Right lobe of liver (tissue), 6 donors: ENCODE measurements around the gene TLE1. TPM values are rescaled to one million over a fixed set of nuclear protein-coding genes. Genes with fewer than 3 reads are reported as not detected.
A peak's percentile ranks its signal among the peaks of the same experiment; 100 is the strongest.

Experiments
- ATAC-seq, 4 donors: fragments of 200-7000 bp; cut with Tn5 transposase; one replicate each; pipeline ENCODE4 v1.9.1; 2020; ENCODE audit warnings: mild to moderate bottlenecking in 4 of 4, moderate library complexity in 4 of 4
- DNase-seq, 3 donors: peaks; one replicate each; pipeline ENCODE4 v3.0.0-alpha.2; 2020
- H3K27ac ChIP-seq, 3 donors: fragments of 200-600 bp; one replicate each; pipeline ENCODE4 v1.8.0; 2022
- H3K27me3 ChIP-seq, 2 donors: fragments of 200-600 bp; one replicate each; pipeline ENCODE4 v1.8.0; 2022
- H3K36me3 ChIP-seq, 4 donors: fragments of 200-600 bp; sonication (generic) in 1 of 4; one replicate each; pipeline versions ENCODE4 v1.5.1 to v1.8.0; 2017 to 2022; ENCODE audit warnings: control low read depth in 1 of 4
- H3K4me1 ChIP-seq, 4 donors: fragments of 200-600 bp; sonication (generic) in 1 of 4; one replicate each; pipeline versions ENCODE4 v1.5.1 to v1.8.0; 2017 to 2022; ENCODE audit warnings: control low read depth in 1 of 4
- H3K4me3 ChIP-seq, 3 donors: fragments of 200-600 bp; one replicate each; pipeline ENCODE4 v1.8.0; 2022
- H3K9me3 ChIP-seq, 4 donors: fragments of 200-600 bp; sonication (generic) in 1 of 4; one replicate each; pipeline versions ENCODE4 v1.5.1 to v1.8.0; 2017 to 2022; ENCODE audit warnings: control low read depth in 1 of 4
- POLR2A ChIP-seq: fragments of 450-650 bp; IDR thresholded peaks from one replicate; pipeline ENCODE4 v1.6.1; 2017; ENCODE audit warnings: antibody characterized with exemption, mild to moderate bottlenecking
- WGBS: methylation state at CpG from one replicate; pipeline ENCODE4 v1.1.6; 2018; ENCODE audit warnings: low coverage, low lambda C conversion rate; ENCODE audit not compliant: insufficient coverage; ENCODE audit errors: missing lambda C conversion rate; 5-methylcytosine and 5-hydroxymethylcytosine counted together
- intact Hi-C, 2 donors: fragments of 100-400 bp; cut with DNase I; formaldehyde crosslinking; loops; one replicate each; pipeline versions ENCODE4 v1.11.2 to v1.14.1; 2022
- total RNA-seq, 6 experiments: library from RNA; depleted of rRNA in 2 of 6; stranded (reverse); fragments of >200 nt in 2 of 6; fragmentation: NEBNext Ultra II Directional in 3 of 6; extraction: Animal tissue kit (Norgen Biotek cat#: 25700) in 3 of 6; gene quantifications; one replicate each; pipeline versions ENCODE4 v1.1.0 to v1.2.4, GENCODE V29; 2016 to 2023
- TF ChIP-seq, protein P1 (sequence below), 4 donors: fragments of 200-600 bp in 3 of 4; fragments of 450-650 bp in 1 of 4; IDR thresholded peaks; one replicate each; pipeline versions ENCODE4 v1.5.1 to v1.8.0; 2016 to 2022; ENCODE audit warnings: antibody characterized with exemption in 4 of 4, mild to moderate bottlenecking in 2 of 4
- donor health status: DM: no; HTN: yes; CAD: no.
- donor health status: DM: no; HTN: no; CAD: no.
- donor health status: DM: no; HTN: no; CAD: no.
- donor health status: DM: no; HTN: yes; CAD: no.
- donor health status: DM: no; HTN: yes; CAD: no.

The TLE1 gene
- total RNA-seq, 6 experiments from 2014 or later = 31.9 to 62.9 (median 58.0) TPM

DNA sequence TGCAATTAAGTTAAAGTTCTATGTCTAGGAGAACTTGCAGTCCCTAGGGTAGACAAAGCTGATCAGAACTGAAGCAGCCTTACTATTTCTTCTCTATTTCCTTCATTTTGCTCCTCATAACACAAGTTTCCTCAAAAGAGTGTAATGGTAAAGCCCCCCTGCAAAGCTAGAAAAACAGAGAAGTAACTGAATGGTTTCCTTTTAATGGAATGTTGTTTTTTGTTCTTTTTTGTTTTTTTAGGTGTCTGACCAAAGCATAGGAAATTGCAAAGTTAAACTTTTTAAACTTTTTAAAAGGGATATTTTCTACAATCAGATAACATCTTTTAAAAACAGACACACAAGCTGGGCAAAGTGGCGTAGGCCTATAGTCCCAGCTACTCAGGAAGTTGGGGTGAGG lies 145.7 kb downstream of the TLE1 start:
- Histone ChIP-seq H3K4me1 (peaks cover 0 to 22% (median 10%) of the 10 kb centered on the region in 4 donors), H3K4me3 (no peak overlapping the region), H3K27ac (no peak overlapping the region), H3K27me3 (no peaks in the 10 kb centered on the region), H3K9me3 (no peaks in the 10 kb centered on the region), H3K36me3 (no peaks in the 10 kb centered on the region)
- ATAC-seq = no peak
- TF ChIP-seq, protein P1, sequence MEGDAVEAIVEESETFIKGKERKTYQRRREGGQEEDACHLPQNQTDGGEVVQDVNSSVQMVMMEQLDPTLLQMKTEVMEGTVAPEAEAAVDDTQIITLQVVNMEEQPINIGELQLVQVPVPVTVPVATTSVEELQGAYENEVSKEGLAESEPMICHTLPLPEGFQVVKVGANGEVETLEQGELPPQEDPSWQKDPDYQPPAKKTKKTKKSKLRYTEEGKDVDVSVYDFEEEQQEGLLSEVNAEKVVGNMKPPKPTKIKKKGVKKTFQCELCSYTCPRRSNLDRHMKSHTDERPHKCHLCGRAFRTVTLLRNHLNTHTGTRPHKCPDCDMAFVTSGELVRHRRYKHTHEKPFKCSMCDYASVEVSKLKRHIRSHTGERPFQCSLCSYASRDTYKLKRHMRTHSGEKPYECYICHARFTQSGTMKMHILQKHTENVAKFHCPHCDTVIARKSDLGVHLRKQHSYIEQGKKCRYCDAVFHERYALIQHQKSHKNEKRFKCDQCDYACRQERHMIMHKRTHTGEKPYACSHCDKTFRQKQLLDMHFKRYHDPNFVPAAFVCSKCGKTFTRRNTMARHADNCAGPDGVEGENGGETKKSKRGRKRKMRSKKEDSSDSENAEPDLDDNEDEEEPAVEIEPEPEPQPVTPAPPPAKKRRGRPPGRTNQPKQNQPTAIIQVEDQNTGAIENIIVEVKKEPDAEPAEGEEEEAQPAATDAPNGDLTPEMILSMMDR (IDR thresholded peaks at IDR 0.05) = no peak
- TF ChIP-seq POLR2A = no peak
- no peak for DNase-seq
- 100% methylated on average over 1 of the region's 1 CpG for WGBS
- intact Hi-C loops = no loop called here

DNA sequence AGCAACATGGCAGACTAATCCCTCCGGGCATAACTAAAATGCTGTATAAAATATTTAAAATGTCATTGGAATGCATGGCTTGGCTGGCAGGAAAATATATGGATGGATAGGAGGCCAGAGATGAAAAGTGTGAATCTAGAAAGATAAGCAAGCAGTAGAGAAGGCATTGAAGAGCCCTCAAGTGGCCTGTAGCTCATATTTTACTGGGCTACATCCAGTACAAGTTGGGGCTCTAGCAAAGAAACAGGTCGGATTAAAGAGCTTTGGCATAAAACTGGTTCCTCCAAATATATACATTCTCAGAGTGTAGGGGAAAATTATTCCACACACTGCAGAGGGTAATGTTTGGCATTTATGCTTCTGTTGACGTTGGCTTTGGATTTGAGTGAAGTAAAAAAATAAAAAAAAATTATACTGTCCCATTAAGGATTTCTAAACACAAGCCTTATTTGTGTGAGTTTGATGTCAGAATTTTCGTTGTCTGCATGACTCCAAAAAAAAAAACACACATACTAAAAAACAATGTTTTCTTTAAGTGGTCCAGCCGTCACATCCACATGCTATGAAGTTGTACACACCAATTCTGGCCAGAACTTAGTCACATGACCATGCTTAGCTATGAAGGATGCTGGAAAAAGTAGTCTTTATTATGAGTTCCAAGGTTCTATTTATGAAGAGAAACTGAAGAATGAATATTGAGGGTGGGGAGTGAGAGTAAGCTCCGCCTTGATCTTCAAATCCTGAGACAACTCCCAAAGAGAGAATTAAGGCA lies 147.0 kb downstream of the TLE1 start:
- Histone ChIP-seq H3K9me3 (no peaks in the 10 kb centered on the region), H3K27me3 (no peaks in the 10 kb centered on the region), H3K36me3 (no peaks in the 10 kb centered on the region), H3K4me1 (peaks cover 0 to 23% (median 9%) of the 10 kb centered on the region in 4 donors), H3K4me3 (no peak overlapping the region), H3K27ac (no peak overlapping the region)
- 81% methylated on average over 6 of the region's 6 CpGs for WGBS
- DNase-seq (no peak), ATAC-seq (no peak)
- TF ChIP-seq, protein P1 (IDR thresholded peaks at IDR 0.05) = no peak
- TF ChIP-seq POLR2A = no peak
- intact Hi-C loops = no loop called here

DNA sequence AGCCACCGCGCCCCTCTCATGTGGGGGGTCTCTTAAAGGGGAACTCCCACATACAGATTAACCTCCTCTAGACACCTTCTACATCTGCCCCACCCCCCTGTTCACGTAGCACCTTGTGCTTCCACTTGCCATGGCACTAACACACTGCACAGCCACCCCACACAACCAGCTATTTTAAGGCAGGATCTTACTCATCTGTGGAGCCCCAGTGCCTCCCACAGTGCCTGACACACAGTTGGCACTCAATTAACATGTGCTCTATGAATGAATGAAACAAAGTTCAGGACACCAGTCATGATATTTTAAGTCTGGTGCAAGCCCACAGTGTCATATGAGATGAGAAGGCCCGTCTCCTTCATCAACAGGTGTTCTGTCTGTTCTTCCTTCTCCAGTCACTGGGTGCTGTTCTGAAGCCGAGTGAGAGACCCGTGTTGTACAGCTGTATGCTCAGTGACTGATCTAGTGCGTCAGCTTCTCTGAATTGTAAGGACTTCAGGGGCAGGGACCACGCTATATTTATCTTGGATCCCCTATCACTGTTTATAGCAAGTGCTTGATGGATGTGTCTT lies 149.1 kb downstream of the TLE1 start:
- no peak overlapping the region for H3K27ac ChIP-seq
- DNase-seq (no peak), ATAC-seq (no peak)
- TF ChIP-seq, protein P1 (IDR thresholded peaks at IDR 0.05) = no peak
- TF ChIP-seq POLR2A = no peak
- no peak overlapping the region for H3K4me3 ChIP-seq
- H3K4me1 ChIP-seq = peaks cover 0 to 31% (median 10%) of the 10 kb centered on the region in 4 donors
- H3K27me3 ChIP-seq = no peaks in the 10 kb centered on the region
- intact Hi-C loops = no loop called here
- 81% methylated on average over 6 of the region's 8 CpGs for WGBS
- H3K9me3 ChIP-seq = no peaks in the 10 kb centered on the region
- H3K36me3 ChIP-seq = no peaks in the 10 kb centered on the region

DNA sequence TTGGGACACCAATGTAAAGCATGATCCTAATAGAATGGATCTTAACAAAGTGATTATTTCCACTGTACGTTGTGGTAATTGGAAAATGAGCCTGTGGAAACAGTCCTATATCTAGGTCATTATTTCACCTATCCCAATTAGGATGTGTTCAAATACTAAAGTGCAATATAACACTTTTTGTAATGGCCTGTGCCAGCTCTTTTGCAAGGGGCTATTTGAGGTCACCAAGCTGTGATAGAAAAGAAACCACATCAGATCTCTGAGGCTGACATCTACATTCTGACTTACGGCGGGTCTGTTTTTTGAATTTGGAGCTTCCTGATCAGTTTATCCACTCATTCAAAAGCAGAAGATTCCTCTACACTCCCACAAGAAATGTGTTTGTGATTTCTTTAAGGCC lies 150.0 kb downstream of the TLE1 start:
- DNase-seq (no peak), ATAC-seq (peak in 1 of 4 donors; percentile 28)
- Histone ChIP-seq H3K9me3 (no peaks in the 10 kb centered on the region), H3K4me1 (peaks cover 0 to 40% (median 12%) of the 10 kb centered on the region in 4 donors), H3K36me3 (no peaks in the 10 kb centered on the region), H3K4me3 (no peak overlapping the region), H3K27ac (no peak overlapping the region), H3K27me3 (no peaks in the 10 kb centered on the region)
- intact Hi-C loops = loop anchor here in 1 of 2 donors (10.0 kb wide), 1 partner anchor 45 kb away; no protein-coding TSS in a partner anchor
- WGBS = 20% methylated on average over 3 of the region's 3 CpGs
- TF ChIP-seq, protein P1 (IDR thresholded peaks at IDR 0.05) = no peak
